GM21737 (cell line): ENCODE results near the gene EXPH5.

Experiments used
- ATAC-seq: cut with Tn5 transposase; IDR thresholded peaks from one replicate; pipeline ENCODE4 v1.9.1; 2021; ENCODE audit warnings: mild to moderate bottlenecking, moderate library complexity; ENCODE audit not compliant: unreplicated experiment

Gene EXPH5

DNA sequence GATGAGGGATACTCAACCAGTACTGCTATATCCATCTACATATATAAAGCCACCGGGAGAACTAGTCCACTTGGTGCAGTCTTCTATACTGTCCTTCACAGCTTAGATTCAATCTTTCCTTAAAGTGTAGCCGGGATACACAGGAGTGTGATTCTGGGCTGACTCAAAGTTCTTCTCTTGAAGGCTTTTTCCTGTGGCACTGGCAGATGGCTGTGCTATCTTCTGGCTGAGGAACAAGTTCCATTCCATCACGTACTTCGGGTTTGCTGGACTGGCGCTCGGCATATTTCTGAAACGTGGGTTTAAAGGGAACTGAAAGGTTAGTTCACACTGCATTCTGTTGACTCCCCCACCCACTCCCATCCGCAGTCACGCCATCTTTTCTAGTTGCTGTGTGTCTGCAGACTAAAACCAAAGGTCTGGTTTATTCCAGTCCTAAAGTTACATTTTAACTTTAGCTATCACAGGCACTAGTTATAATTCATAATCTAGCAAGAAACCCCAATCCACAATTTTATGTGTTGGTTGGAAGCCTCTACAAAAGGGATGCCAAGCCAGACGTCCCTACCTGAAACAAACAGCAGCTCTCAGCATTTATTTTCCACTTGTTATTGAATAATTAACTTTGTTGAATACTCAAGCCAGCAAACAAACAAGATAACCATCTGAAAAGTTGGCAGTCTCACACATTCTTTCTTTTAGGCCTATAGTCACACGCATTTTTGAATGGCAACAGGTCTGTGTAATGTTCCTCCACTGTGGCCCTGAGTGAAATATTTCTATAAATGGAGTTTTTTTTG, 118.7 kb downstream of the EXPH5 start:
- no peak for ATAC-seq

DNA sequence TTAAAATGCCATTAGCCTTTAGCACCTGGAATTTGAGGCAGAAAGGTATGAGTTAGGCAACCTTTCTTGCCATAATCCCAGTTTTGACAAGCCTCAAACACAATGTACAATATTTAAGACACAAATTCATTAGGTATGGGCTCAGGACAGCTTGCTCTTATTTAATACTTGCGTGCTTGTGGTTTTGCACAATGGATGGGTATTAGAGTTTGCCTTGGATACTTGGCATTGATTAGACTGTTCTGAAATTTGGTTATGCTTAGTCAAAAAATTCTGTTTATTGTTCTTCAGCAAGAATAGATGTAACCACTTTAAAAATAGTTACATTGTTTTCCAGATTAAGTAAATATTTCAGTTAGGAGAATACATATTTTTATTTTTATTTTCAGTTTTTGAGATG, 120.9 kb downstream of the EXPH5 start:
- ATAC-seq: no peak

DNA sequence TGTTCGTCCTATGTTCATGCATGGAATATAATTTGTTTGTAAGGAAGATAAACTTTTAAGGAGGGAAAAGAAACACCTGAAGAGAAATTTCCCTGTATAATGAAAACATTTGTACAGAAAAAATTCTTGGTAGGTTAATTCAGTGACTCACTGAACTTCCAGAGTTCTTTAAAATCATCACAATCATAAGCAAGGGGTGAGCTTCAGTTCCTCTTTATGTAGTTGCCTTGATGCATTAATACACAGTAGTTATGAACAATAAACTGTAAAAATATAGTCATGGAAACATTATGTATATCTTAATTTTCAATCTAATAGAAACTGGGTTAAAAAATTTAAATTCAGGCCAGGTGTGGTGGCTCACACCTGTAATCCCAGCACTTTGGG, 125.1 kb downstream of the EXPH5 start:
- ATAC-seq: no peak

DNA sequence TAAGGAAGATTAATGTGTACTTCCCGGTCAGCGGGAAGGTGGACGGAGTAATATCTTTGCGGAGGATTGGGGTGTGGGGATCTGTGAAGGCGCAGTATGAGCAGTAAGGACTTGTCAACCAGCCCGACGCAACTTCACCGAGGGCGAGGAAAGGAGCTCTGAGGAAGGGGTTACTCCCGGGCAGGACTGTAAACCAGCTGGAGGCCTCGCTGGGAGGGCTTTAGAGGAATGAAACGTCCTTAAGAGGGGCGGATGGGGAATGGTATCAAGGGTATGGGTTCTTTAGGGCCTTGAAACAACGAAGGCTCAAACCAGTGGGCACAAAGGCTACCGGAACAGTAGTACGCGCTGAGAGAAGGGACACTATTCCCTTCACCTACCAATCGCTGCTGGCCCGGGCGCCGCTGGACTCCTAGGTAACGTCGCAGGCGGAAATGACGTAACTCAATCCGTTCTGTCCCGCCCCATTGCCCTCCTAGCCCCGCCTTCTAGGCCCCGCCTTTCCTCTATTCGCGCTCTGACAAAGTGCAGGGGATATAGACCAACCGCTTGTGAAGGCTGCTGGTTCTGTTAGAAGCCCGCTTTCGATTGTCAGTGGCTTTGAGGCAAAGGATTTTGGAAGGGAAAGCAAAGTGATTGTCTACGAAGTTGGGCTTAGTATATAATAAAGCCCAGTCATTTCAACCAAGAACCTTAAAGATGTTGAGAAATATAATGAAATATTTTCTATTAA, 126.3 kb downstream of the EXPH5 start, which contains the start of gene C11orf65:
C11orf65 (minus strand) TSS at position 439 of the 733 bp plus-strand sequence. CDS start 5,970 bp downstream, outside the sequence.
- peak; percentile 100 for ATAC-seq

DNA sequence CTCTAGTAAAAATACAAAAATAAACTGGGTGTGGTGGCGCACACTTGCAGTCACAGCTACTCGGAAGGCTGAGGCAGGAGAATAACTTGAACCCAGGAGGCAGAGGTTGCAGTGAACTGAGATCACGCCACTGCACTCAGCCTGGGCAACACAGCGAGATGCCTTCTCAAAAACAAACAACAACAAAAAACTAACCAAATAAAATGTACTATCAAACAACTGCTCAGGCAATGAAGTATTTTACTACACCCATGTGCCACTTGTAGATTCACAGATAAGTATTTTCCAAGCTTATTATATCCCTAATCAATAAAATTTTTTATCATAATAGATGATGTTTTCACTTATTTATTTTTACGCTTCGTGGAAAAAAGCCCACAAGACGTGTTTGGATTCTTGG, 127.2 kb downstream of the EXPH5 start:
- no peak for ATAC-seq
